ENCODE data around the gene ATP6V1G3. TPM values are rescaled to one million over a fixed set of nuclear protein-coding genes. Genes with fewer than 3 reads are reported as not detected.
"Not testable (repeated sequence)": the region's sequence is repeated elsewhere in the genome, so short reads cannot be mapped to it uniquely, and the experiment has no call there.

The ATP6V1G3 gene, protein sequence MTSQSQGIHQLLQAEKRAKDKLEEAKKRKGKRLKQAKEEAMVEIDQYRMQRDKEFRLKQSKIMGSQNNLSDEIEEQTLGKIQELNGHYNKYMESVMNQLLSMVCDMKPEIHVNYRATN
- total RNA-seq: not detected
- not detected for polyA plus RNA-seq (ENCODE audit: insufficient read length in 2 of 2)
- long read RNA-seq, donor 1: 0 reads
- long read RNA-seq, donor 2: 0 reads
- long read RNA-seq, donor 3: 0 reads
- long read RNA-seq, donor 4: 0 reads

DNA sequence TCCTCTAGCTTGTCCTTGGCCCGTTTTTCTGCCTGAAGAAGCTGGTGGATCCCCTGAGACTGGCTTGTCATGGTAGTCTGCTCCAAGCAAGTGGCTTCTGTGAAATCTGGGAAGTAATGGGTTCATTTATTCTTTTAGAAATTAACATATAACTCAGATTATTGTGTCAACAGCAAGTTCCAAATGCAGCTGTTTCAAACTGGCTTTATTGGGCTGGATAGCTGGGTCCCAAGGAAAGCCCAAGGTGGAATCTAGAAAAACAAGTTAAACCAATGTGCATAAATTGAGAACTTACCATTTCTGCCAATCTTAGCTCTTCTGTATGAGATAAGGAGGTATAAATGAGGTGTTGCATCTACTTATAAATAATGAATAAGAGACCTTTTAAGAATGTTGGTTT is at the start of gene ATP6V1G3:
Gene ATP6V1G3 (minus strand): TSS at position 101 of the 400 bp plus-strand sequence. CDS start 30 bp downstream, at position 71.
- no peaks in the 10 kb centered on the region for H3K36me3 ChIP-seq (ENCODE audit: control insufficient read depth, insufficient read depth, low read length)
- DNase-seq (ENCODE audit: low read depth in 4 of 6, low spot score in 6 of 6): no peak
- H3K4me3 ChIP-seq (ENCODE audit: low read depth, low read length): no peak within 1 kb of the TSS
- H3K9me3 ChIP-seq (ENCODE audit: control insufficient read depth, insufficient read depth, low read length): peaks cover 1% of the 10 kb centered on the region
- H3K27me3 ChIP-seq (ENCODE audit: control insufficient read depth, insufficient read depth, low read length): no peaks in the 10 kb centered on the region
- WGBS (ENCODE audit: insufficient coverage): no CpG with 5 or more reads among the region's 1 CpG
- H3K27ac ChIP-seq (ENCODE audit: low read depth, low read length): no peak within 1 kb of the TSS
- H3K4me1 ChIP-seq (ENCODE audit: control insufficient read depth, insufficient read depth, low read length): no peaks in the 10 kb centered on the region

DNA sequence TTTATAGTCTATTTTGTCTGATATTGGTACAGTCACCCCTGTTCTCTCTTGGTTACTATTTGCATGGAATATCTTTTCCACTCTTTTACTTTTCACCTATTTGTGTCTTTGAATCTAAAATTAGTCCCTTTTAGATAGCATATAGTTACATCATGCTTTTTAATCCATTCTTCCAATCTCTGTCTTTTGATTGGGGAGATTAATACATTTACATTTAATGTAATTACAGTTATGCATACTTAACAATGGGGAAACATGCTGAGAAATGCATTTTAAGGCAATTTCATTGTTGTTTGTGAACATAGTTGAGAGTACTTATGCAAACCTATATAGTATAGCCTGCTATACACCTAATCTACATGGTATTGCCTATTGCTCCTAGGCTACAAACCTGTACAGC is 48.4 kb upstream of the ATP6V1G3 start:
- Histone ChIP-seq H3K27me3 (ENCODE audit: control insufficient read depth, insufficient read depth, low read length) (no peaks in the 10 kb centered on the region), H3K4me3 (ENCODE audit: low read depth, low read length) (no peak overlapping the region), H3K27ac (ENCODE audit: low read depth, low read length) (no peak overlapping the region), H3K36me3 (ENCODE audit: control insufficient read depth, insufficient read depth, low read length) (no peaks in the 10 kb centered on the region), H3K9me3 (ENCODE audit: control insufficient read depth, insufficient read depth, low read length) (peaks cover 2% of the 10 kb centered on the region), H3K4me1 (ENCODE audit: control insufficient read depth, insufficient read depth, low read length) (no peaks in the 10 kb centered on the region)
- no peak for DNase-seq (ENCODE audit: low read depth in 4 of 6, low spot score in 6 of 6)

DNA sequence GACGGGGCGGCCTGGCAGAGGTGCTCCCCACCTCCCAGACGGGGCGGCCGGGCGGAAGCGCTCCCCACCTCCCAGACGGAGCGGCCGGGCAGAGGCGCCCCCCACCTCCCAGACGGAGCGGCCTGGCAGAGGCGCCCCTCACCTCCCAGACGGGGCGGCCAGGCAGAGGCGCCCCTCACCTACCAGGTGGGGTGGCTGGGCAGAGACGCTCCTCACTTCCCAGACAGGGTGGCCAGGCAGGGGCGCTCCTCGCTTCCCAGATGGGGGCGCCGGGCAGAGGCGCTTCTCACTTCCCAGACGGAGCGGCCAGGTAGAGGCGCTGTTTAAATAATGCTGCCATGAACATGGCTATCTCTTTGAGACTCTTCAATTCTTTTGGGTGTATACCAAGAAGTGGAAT is 43.7 kb upstream of the ATP6V1G3 start:
- no peaks in the 10 kb centered on the region for H3K27me3 ChIP-seq (ENCODE audit: control insufficient read depth, insufficient read depth, low read length)
- no peak overlapping the region for H3K4me3 ChIP-seq (ENCODE audit: low read depth, low read length)
- H3K36me3 ChIP-seq (ENCODE audit: control insufficient read depth, insufficient read depth, low read length): no peaks in the 10 kb centered on the region
- H3K27ac ChIP-seq (ENCODE audit: low read depth, low read length): no peak overlapping the region
- no peak for DNase-seq (ENCODE audit: low read depth in 4 of 6, low spot score in 6 of 6)
- H3K9me3 ChIP-seq (ENCODE audit: control insufficient read depth, insufficient read depth, low read length): no peaks in the 10 kb centered on the region
- H3K4me1 ChIP-seq (ENCODE audit: control insufficient read depth, insufficient read depth, low read length): no peaks in the 10 kb centered on the region
- WGBS (ENCODE audit: insufficient coverage): 97% methylated on average over 24 of the region's 26 CpGs

DNA sequence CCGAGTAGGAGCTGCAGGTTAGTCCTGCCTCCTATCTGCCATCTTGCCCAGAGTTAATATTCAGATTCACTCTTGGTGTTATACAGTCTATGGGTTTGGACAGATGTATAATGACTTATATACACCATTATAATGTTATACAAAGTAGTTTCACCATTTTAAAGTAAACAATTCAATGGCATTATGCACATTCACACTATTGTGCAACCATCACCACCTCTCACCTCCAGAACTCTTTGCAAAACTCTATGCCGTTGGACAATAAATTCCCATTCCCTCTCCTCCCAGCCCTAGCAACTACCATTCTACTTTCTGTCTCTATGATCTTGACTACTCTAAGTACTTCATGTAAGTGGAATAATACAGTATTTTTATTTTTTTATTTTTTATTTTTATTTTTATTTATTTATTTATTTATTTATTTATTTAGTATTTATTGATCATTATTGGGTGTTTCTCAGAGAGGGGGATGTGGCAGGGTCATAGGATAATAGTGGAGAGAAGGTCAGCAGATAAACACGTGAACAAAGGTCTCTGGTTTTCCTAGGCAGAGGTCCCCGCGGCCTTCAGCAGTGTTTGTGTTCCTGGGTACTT is 42.8 kb upstream of the ATP6V1G3 start:
- not testable (repeated sequence) for H3K4me3 ChIP-seq (ENCODE audit: low read depth, low read length); H3K27me3 ChIP-seq (ENCODE audit: control insufficient read depth, insufficient read depth, low read length); DNase-seq (ENCODE audit: low read depth in 4 of 6, low spot score in 6 of 6); H3K9me3 ChIP-seq (ENCODE audit: control insufficient read depth, insufficient read depth, low read length); H3K36me3 ChIP-seq (ENCODE audit: control insufficient read depth, insufficient read depth, low read length); H3K4me1 ChIP-seq (ENCODE audit: control insufficient read depth, insufficient read depth, low read length); H3K27ac ChIP-seq (ENCODE audit: low read depth, low read length)
- WGBS (ENCODE audit: insufficient coverage): no CpG with 5 or more reads among the region's 5 CpGs

DNA sequence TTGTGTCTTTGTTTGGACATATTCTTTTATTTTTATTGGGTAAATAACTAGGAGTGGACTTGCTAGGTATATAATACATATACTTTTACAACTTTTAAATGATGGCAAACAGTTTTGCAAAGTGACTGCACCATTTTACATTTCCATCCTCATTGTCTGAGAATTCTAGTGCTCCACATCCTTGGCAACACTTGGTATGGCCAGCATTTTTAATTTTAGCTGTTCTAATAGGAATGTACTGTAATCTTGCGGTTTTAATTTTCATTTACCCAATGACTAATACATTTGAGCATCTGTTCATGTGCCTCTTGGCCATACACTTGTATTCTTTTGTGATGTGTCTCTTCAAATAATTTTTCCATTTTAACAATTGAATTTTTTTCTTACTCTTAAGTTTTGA is 37.0 kb upstream of the ATP6V1G3 start:
- WGBS (ENCODE audit: insufficient coverage): no CpG with 5 or more reads among the region's 1 CpG
- H3K9me3 ChIP-seq (ENCODE audit: control insufficient read depth, insufficient read depth, low read length): no peaks in the 10 kb centered on the region
- no peak overlapping the region for H3K4me3 ChIP-seq (ENCODE audit: low read depth, low read length)
- no peaks in the 10 kb centered on the region for H3K36me3 ChIP-seq (ENCODE audit: control insufficient read depth, insufficient read depth, low read length)
- H3K27ac ChIP-seq (ENCODE audit: low read depth, low read length): no peak overlapping the region
- no peaks in the 10 kb centered on the region for H3K4me1 ChIP-seq (ENCODE audit: control insufficient read depth, insufficient read depth, low read length)
- DNase-seq (ENCODE audit: low read depth in 4 of 6, low spot score in 6 of 6): no peak
- no peaks in the 10 kb centered on the region for H3K27me3 ChIP-seq (ENCODE audit: control insufficient read depth, insufficient read depth, low read length)

DNA sequence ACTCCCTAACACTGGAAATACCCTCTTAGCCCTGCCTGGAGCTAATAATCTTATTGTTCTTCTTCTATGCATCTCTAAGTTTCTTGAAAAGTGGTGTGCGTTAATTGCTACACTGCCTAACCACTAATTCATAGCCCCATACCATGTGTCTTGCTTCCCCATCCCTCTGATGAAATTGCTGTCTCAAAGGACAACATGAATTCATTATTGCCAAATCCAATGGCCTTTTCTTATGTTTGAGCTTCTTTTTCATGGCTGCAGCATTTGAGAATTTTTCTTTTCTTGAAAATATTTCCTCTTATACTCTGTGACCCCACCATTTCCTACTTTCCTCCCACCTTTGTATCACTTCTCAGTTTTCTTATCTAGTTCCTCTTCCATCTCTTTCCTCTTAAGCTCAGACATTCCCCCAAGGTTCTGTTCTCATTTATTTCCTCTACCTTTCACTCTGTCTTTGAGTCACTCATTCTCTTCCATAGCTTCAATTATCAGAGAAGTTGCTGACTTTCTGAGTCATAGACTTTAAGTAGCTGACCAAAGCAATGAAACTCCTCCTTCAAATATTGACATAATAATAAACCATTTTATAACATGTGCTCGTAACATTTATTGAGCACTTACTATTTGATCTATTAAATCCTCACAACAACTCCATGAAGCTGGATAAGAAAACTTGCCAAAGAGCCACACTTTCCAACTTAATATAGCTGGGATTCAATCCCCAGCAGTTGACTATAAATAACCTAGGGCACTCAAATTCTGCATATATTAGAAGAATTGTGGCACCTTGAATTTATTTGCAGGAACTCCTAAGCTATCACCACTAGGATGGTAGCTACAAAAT is 35.5 kb upstream of the ATP6V1G3 start:
- H3K4me1 ChIP-seq (ENCODE audit: control insufficient read depth, insufficient read depth, low read length): no peaks in the 10 kb centered on the region
- no peaks in the 10 kb centered on the region for H3K36me3 ChIP-seq (ENCODE audit: control insufficient read depth, insufficient read depth, low read length)
- 100% methylated on average over 1 of the region's 2 CpGs for WGBS (ENCODE audit: insufficient coverage)
- no peak overlapping the region for H3K4me3 ChIP-seq (ENCODE audit: low read depth, low read length)
- DNase-seq (ENCODE audit: low read depth in 4 of 6, low spot score in 6 of 6): no peak
- no peaks in the 10 kb centered on the region for H3K27me3 ChIP-seq (ENCODE audit: control insufficient read depth, insufficient read depth, low read length)
- no peaks in the 10 kb centered on the region for H3K9me3 ChIP-seq (ENCODE audit: control insufficient read depth, insufficient read depth, low read length)
- no peak overlapping the region for H3K27ac ChIP-seq (ENCODE audit: low read depth, low read length)

DNA sequence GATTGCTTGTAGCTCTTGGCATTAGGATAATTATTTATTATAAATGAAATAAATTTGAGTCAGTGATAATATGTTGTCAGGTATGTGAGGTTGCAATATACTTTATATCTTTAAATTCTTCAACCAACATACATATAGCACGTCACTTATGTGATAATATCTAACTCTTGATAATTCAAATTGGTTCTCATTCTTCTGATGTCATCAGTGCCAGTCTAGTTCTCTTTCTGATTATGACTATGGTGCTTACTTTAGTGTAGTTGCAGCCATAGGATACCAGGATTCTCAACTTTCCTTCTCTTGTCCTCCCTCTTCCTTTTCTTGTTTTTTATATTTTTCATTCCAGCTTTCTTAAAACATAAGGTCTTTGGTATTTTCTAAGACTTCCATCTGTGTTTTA is 34.8 kb upstream of the ATP6V1G3 start:
- Histone ChIP-seq H3K36me3 (ENCODE audit: control insufficient read depth, insufficient read depth, low read length) (no peaks in the 10 kb centered on the region), H3K9me3 (ENCODE audit: control insufficient read depth, insufficient read depth, low read length) (no peaks in the 10 kb centered on the region), H3K4me3 (ENCODE audit: low read depth, low read length) (no peak overlapping the region), H3K27me3 (ENCODE audit: control insufficient read depth, insufficient read depth, low read length) (no peaks in the 10 kb centered on the region), H3K4me1 (ENCODE audit: control insufficient read depth, insufficient read depth, low read length) (no peaks in the 10 kb centered on the region), H3K27ac (ENCODE audit: low read depth, low read length) (no peak overlapping the region)
- no peak for DNase-seq (ENCODE audit: low read depth in 4 of 6, low spot score in 6 of 6)
- WGBS (ENCODE audit: insufficient coverage): no CpG with 5 or more reads among the region's 1 CpG

DNA sequence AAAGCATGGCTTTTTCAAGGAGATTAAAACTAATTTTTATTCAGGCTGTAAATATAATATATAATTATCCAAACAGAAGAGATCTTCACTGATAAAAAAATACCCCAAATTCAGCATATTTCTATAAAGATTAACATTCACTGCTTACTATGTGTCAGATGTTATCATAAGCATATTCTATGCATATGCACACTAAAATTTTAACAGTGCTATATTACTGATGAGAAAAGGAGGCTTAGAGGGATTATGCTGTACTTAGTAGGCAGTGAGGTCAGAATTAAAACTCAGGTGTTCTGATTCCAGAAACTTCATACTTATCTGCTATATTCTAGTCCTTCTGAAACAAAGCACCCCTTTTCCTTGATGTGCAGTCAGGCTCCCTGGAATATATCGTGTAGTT is 33.8 kb upstream of the ATP6V1G3 start:
- no peaks in the 10 kb centered on the region for H3K36me3 ChIP-seq (ENCODE audit: control insufficient read depth, insufficient read depth, low read length)
- H3K27me3 ChIP-seq (ENCODE audit: control insufficient read depth, insufficient read depth, low read length): no peaks in the 10 kb centered on the region
- H3K27ac ChIP-seq (ENCODE audit: low read depth, low read length): no peak overlapping the region
- H3K4me1 ChIP-seq (ENCODE audit: control insufficient read depth, insufficient read depth, low read length): no peaks in the 10 kb centered on the region
- no peaks in the 10 kb centered on the region for H3K9me3 ChIP-seq (ENCODE audit: control insufficient read depth, insufficient read depth, low read length)
- no peak for DNase-seq (ENCODE audit: low read depth in 4 of 6, low spot score in 6 of 6)
- WGBS (ENCODE audit: insufficient coverage): no CpG with 5 or more reads among the region's 1 CpG
- no peak overlapping the region for H3K4me3 ChIP-seq (ENCODE audit: low read depth, low read length)

DNA sequence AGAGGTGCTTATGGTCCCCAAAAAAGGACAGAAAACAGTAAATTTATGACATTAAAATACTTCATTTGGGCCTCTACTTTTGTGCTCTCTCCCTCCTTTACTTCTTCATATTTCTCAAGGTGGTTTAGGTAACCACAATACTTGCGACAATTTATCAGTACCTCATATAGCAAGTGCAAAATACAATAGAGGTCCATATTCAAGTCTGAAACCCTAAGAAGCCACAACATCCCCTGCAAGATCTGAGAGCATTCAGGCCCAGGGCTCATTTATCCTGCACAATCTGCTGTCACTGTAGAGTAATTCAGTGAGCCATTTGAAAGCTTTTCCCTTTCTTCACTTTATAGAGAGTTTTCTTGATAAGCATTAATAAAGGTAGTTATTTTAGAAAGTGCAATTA is 24.2 kb upstream of the ATP6V1G3 start:
- Histone ChIP-seq H3K36me3 (ENCODE audit: control insufficient read depth, insufficient read depth, low read length) (no peaks in the 10 kb centered on the region), H3K4me1 (ENCODE audit: control insufficient read depth, insufficient read depth, low read length) (no peaks in the 10 kb centered on the region), H3K4me3 (ENCODE audit: low read depth, low read length) (no peak overlapping the region), H3K27me3 (ENCODE audit: control insufficient read depth, insufficient read depth, low read length) (no peaks in the 10 kb centered on the region), H3K27ac (ENCODE audit: low read depth, low read length) (no peak overlapping the region), H3K9me3 (ENCODE audit: control insufficient read depth, insufficient read depth, low read length) (no peaks in the 10 kb centered on the region)
- no CpG with 5 or more reads among the region's 1 CpG for WGBS (ENCODE audit: insufficient coverage)
- DNase-seq (ENCODE audit: low read depth in 4 of 6, low spot score in 6 of 6): no peak

DNA sequence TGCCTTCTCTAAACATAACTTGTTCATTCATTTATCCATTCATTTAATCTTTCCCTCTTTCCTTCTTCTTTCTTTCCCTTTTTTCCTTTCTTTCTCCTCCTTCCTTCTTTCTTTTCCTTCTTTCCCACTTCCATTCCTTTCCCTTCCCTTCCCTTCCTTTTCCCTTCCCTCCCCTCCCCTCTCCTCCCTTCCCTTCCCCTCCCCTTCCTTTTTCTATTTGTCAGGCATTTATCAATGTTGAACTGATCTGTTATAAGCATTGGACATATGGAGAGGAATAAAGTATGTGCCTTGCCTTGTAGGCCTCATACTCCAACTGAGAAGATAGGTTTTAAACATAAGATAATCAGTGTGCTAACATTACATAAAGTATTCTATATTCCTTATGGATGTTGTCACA is 23.7 kb upstream of the ATP6V1G3 start:
- H3K4me1 ChIP-seq (ENCODE audit: control insufficient read depth, insufficient read depth, low read length): no peaks in the 10 kb centered on the region
- no peaks in the 10 kb centered on the region for H3K9me3 ChIP-seq (ENCODE audit: control insufficient read depth, insufficient read depth, low read length)
- H3K4me3 ChIP-seq (ENCODE audit: low read depth, low read length): no peak overlapping the region
- no peak for DNase-seq (ENCODE audit: low read depth in 4 of 6, low spot score in 6 of 6)
- H3K27me3 ChIP-seq (ENCODE audit: control insufficient read depth, insufficient read depth, low read length): no peaks in the 10 kb centered on the region
- no peak overlapping the region for H3K27ac ChIP-seq (ENCODE audit: low read depth, low read length)
- H3K36me3 ChIP-seq (ENCODE audit: control insufficient read depth, insufficient read depth, low read length): no peaks in the 10 kb centered on the region

All from spinal cord (tissue), 10 donors.